Adipocyte (in vitro differentiated cells): ENCODE results near the gene FMN1.

Source experiments
- DNase-seq: peaks from one replicate; pipeline ENCODE4 v3.0.0-alpha.2; 2015; ENCODE audit warnings: low read depth
- H3K27me3 ChIP-seq: replicated peaks from 2 replicates; pipeline ENCODE4 v1.7.0; 2013; ENCODE audit warnings: mild to moderate bottlenecking, low read length, moderate library complexity; ENCODE audit not compliant: control insufficient read depth, insufficient read depth
- H3K36me3 ChIP-seq: 2 replicates; pipeline ENCODE4 v1.7.0; 2013; ENCODE audit warnings: low read length, mild to moderate bottlenecking, moderate library complexity; ENCODE audit not compliant: control insufficient read depth, insufficient read depth, severe bottlenecking
- H3K4me1 ChIP-seq: 2 replicates; pipeline ENCODE4 v1.7.0; 2013; ENCODE audit warnings: mild to moderate bottlenecking, low read length, moderate library complexity; ENCODE audit not compliant: control insufficient read depth, insufficient read depth
- H3K4me3 ChIP-seq: 2 replicates; pipeline ENCODE4 v1.7.0; 2013; ENCODE audit warnings: mild to moderate bottlenecking, low read length, moderate library complexity
- H3K9ac ChIP-seq: 2 replicates; pipeline ENCODE4 v1.7.0; 2013; ENCODE audit warnings: mild to moderate bottlenecking, low read length, moderate library complexity
- H3K9me3 ChIP-seq: 2 replicates; pipeline ENCODE4 v1.7.0; 2013; ENCODE audit warnings: mild to moderate bottlenecking, low read length, moderate library complexity; ENCODE audit not compliant: control insufficient read depth

Gene FMN1

DNA sequence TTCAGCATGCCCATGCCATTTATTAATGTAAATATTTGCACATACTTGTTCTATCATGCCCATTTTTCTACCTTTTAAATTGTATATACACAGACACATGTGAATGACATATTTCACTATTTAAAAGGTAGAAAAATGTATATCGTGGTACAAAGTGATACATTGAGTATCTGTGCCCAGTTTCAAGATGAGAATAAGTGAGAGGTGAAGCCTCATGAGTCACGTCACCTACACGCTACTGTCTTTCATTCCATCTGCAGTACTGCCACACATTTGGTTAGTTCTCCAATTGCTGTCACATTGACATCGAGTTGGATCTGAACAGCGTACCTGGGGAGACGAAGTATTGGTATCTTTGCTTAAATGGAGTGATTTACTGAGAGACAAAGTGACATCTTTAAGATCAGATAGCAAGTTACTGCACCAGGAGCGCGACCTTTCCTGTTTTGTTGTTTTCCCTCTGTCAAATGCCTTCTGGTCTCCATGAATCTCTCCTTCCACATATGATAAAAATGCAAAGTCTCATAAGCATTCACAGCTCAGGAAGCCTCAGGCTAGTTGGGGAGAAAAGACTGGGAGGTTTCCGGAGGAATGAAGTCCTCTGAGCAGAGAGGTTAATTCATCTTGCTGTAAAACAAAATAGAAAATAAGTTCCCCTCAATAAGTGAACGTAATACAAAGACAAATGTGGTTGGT, 464.7 kb downstream of the FMN1 start:
- Histone ChIP-seq H3K4me3 (no peak overlapping the region), H3K9me3 (peaks cover 3% of the 10 kb centered on the region), H3K27me3 (no peaks in the 10 kb centered on the region), H3K4me1 (no peaks in the 10 kb centered on the region), H3K36me3 (no peaks in the 10 kb centered on the region), H3K9ac (no peak overlapping the region)
- DNase-seq, result no peak

DNA sequence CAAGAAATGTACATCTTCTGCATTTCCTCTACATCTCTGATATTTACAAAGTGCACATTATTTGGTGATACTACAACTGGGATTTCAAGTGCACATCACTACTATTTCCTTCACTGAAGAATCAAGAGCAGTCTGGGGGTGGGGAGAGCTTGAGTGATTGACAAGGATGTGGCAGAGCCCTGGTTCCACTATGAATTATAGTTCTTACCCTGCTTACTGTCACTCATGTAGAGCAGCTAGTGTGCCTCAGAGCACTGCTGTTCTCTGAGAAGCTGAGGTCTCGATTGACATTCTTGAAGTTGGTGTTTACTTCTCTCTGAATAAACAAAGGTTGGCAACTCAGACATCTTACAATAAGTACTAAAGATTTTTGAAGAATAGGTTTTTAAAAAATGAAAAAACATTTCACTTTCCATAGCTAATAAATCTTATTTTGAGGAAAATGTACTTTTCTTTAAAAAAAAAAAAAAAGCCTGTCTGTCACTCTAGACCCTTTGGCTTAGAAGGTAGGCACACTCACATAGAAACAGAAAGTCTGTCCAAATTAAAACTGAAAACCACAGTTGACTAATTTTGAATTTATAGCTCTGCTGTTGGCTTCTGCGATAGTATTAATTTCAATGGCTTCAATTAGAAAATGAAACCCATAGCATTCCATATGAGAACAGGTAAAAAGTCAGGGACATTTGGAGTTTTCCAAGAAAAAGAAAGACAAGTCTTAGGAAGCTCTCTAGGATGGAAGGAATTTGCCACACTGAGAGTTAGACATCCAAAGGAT, 471.2 kb downstream of the FMN1 start:
- no peaks in the 10 kb centered on the region for H3K36me3 ChIP-seq
- H3K9me3 ChIP-seq, result peaks cover 3% of the 10 kb centered on the region
- H3K9ac ChIP-seq, result no peak overlapping the region
- no peak for DNase-seq
- H3K27me3 ChIP-seq, result no peaks in the 10 kb centered on the region
- no peak overlapping the region for H3K4me3 ChIP-seq
- H3K4me1 ChIP-seq, result no peaks in the 10 kb centered on the region

DNA sequence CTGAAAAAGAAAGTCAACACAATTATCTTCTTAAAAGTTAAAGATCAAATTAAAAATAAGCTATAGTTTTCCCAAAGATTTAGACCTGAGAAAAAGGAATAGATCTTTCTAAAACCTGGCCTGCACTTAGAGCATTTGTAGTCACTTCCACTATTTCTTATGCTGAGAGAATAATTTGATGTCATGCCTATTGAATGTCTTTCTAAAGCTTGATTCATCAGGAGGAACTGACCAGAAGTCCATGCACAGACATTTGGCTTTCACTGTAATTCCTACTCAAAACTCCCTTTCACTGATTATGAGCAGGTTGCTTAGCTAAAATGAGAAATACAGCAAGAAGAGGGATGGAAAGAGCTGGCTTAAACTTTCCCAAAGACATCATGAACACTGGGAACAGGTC, 472.4 kb downstream of the FMN1 start:
- no peaks in the 10 kb centered on the region for H3K36me3 ChIP-seq
- no peak overlapping the region for H3K9ac ChIP-seq
- DNase-seq, result peak; percentile 28
- no peak overlapping the region for H3K4me3 ChIP-seq
- H3K27me3 ChIP-seq, result no peaks in the 10 kb centered on the region
- H3K4me1 ChIP-seq, result no peaks in the 10 kb centered on the region
- H3K9me3 ChIP-seq, result no peaks in the 10 kb centered on the region

DNA sequence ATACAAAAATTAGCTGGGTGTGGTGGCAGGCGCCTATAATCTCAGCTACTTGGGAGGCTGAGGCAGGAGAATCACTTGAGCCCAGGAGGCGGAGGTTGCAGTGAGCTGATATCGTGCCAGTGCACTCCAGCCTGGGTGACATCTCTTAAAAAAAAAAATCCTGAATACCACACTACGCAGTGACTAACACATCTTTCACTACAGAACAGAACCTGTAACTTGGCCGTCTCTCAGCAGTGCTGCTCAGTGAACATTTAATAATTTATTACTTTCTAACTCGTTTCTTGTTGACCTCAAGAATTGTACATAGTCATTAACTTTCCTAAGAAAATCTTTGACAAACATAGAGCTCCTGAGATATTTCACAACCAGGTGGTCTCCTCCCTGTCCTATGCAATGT, 472.9 kb downstream of the FMN1 start:
- no peaks in the 10 kb centered on the region for H3K27me3 ChIP-seq

DNA sequence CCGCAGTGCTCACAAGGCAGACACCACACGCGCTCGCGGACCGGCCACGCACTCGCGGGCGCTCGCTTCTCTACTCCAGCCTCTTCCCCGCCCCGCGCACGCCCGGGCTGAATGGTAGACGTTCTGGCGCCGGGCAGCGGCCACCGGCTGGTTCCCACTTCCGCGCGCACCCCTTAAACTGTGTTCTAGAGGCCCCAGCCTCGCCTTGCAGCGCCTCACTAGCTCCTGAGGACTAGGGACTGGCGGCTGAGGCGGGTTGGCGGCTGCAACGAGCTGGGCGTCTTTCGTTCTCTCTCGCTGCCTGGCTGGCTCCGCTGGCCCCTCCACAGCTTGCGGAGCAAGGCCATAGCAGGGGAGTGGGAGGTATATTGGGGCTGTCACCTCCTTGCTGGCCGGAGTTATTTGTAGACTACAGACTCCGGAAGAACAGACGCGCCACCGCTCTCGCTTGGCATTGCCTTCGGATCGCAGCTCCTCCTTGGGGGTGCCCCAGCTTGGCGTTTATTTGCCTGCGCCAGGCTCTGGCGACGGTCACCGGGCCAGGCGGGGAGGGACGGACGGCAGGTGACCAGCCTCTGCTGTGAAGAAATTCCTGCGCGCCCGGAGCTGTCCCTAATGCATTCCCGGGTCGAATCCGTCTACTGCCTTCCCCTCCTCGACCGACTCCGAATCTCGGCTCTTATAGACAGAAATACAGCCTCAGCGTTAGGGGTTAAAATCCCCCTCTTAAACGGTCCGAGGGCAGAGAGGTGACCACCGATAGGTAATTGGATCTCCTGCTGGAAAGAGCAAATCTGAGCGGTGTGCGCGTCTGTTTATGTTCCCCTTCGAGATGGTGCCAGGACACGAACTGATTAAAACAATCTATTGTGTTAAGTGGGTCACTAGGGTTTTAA, 475.4 kb downstream of the FMN1 start:
- H3K36me3 ChIP-seq, result no peaks in the 10 kb centered on the region
- H3K9ac ChIP-seq, result peak overlapping the region; percentile 80
- H3K4me3 ChIP-seq, result peak overlapping the region; percentile 83
- no peaks in the 10 kb centered on the region for H3K27me3 ChIP-seq
- H3K9me3 ChIP-seq, result no peaks in the 10 kb centered on the region
- DNase-seq, result peak; percentile 59
- H3K4me1 ChIP-seq, result no peaks in the 10 kb centered on the region

More for the DNA sequence above, 472.9 kb downstream of the FMN1 start:
- Histone ChIP-seq H3K4me1 (no peaks in the 10 kb centered on the region), H3K4me3 (no peak overlapping the region), H3K9me3 (no peaks in the 10 kb centered on the region), H3K36me3 (no peaks in the 10 kb centered on the region), H3K9ac (no peak overlapping the region)
- no peak for DNase-seq

DNA sequence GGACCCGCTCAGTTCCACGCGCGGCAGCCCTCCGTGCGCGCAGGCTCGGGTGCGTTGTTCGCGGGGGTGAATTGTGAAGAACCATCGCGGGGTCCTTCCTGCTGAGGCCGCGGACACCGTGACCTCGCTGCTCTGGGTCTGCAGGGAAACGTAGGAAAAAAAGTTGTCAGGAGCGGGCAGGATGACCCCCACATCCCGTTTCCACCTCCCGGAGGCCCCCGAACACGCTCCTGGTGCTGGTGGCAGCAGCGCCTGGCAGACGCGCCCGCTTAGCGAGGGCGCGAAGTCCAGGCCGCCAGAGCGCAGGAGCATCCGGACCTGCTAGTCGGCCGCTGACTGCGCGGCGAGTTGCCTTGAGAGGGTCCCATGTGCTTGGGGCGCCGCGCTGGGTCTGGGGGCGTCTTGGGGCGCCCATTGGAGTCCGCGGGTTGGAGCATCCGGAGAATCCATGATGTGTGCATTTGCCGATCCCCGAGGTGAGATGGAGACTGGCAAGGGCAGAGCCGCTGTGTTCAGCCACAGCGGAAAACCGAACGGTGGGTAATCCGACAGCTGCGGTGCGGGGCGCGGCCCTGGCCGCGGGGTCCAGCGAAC, 476.2 kb downstream of the FMN1 start:
- DNase-seq, result peak; percentile 59

DNA sequence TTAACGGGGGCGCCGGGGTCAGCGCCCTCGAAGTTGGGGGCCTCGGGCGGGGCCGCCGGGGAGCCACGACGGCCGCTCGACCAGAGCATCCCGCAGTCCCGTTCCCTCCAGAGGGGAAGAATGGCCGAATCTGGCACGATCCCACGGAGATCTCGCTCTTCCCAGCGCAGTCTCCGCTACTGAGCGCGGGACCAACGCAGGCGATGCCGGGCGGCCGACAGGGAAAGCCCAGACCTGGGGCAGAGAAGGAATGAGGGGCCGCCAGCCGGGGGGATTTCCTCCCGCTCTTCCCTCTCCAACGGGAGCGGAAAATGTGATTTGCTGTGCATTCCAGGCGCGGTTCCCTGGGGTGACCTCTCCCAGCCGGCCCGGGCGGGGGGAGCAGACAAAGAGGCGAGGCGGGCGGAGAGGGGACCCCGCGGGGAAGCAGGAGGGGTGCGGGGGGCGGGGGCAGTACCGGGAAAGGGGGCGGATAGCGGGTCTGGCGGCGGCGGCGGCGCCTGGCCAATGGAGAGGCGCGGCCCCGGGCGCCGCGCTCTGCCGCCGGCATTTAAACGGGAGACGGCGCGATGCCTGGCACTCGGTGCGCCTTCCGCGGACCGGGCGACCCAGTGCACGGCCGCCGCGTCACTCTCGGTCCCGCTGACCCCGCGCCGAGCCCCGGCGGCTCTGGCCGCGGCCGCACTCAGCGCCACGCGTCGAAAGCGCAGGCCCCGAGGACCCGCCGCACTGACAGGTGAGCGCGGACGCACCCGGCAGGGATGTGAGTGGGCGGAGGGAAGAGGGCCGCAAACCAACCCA, 476.9 kb downstream of the FMN1 start, which contains the start of gene GREM1:
GREM1 (plus strand) TSS at position 579 of the 801 bp plus-strand sequence. CDS start 12,687 bp downstream, outside the sequence.
- Histone ChIP-seq H3K4me3 (peak within 1 kb of the TSS; percentile 83), H3K27me3 (peaks cover 5% of the 10 kb centered on the region), H3K36me3 (no peaks in the 10 kb centered on the region), H3K4me1 (no peaks in the 10 kb centered on the region), H3K9ac (peak within 1 kb of the TSS; percentile 80), H3K9me3 (no peaks in the 10 kb centered on the region)
- DNase-seq, result peak; percentile 89

More for the DNA sequence above, 476.2 kb downstream of the FMN1 start:
- H3K36me3 ChIP-seq, result no peaks in the 10 kb centered on the region
- peaks cover 5% of the 10 kb centered on the region for H3K27me3 ChIP-seq
- peak overlapping the region; percentile 80 for H3K9ac ChIP-seq
- peak overlapping the region; percentile 83 for H3K4me3 ChIP-seq
- H3K9me3 ChIP-seq, result no peaks in the 10 kb centered on the region
- no peaks in the 10 kb centered on the region for H3K4me1 ChIP-seq

DNA sequence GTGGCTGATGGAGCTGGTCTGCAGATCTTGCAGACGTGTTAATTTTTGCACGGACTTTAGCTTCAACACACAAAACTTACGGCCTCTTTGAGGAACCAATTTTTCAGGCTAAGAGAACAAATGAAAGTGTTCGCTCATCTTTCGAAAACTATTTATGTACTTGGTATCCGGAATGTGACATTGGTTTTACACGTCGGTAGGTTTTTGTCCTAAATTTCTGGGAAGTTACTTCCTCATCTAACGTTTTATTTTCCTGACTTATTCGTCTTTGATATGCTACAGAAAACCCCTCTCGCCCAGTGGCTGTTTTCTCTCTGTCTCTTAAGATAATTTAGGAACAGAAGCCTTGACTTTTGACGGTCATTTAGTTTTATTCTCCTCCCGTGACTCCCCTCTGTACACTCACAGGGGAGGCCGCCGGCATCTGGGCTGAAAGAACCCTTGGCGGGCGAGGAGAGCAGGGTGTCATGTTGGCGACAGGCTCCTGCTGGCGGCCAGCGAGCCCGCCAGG, 477.5 kb downstream of the FMN1 start:
- Histone ChIP-seq H3K4me3 (peak overlapping the region; percentile 83), H3K4me1 (no peaks in the 10 kb centered on the region), H3K36me3 (no peaks in the 10 kb centered on the region), H3K9ac (peak overlapping the region; percentile 73), H3K27me3 (peaks cover 5% of the 10 kb centered on the region), H3K9me3 (no peaks in the 10 kb centered on the region)
- no peak for DNase-seq

DNA sequence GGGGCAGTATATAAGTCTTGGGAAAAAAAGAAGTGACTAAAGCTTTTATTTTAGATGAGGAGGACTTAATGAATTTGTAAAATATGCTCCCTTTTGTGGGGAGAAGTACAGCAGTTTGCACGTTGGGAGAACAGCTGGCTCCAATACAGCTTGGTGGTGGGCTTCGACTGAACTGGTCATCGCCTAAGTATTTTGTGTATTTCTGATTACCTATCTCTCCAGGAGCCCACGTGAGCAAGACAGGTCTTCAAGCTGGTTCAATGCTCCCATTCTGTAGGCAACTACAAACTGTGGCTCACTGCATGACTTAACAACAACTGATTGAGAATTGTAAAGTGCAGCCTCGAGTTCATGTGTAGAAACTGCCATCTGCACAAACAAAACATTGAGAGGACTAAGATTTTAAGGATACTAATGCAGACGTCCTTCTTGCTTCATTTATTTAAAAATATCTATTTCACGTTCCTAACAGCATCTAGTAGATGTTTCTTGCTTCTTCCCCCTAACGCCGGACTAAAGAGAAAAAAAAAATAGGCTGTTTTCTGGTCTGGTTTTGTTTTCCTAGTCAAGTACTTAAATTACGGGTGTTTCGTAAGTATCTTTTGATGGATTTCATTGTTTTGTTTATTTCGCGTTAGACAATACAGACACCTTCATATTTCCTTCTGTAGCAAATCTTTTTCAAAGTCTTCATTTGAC, 478.1 kb downstream of the FMN1 start:
- H3K27me3 ChIP-seq, result peaks cover 5% of the 10 kb centered on the region
- no peak for DNase-seq
- H3K36me3 ChIP-seq, result no peaks in the 10 kb centered on the region
- no peaks in the 10 kb centered on the region for H3K9me3 ChIP-seq
- no peak overlapping the region for H3K4me3 ChIP-seq
- H3K4me1 ChIP-seq, result no peaks in the 10 kb centered on the region
- H3K9ac ChIP-seq, result no peak overlapping the region
